Common myeloid progenitor, CD34-positive (primary cell): ENCODE measurements around the gene PLA2G2A.

ENCODE experiments used
- CTCF ChIA-PET: fragments of 350-600 bp; sonication (Branson Sonifier 250); formaldehyde crosslinking; loops from one replicate; lab custom pipeline; 2021; ENCODE audit warnings: antibody characterized with exemption; lab: Charles Lee
- POLR2A ChIA-PET: fragments of 350-600 bp; sonication (Branson Sonifier 250); formaldehyde crosslinking; loops from one replicate; lab custom pipeline; 2021; ENCODE audit warnings: antibody characterized with exemption; lab: Charles Lee
- DNase-seq, 3 donors: peaks; one replicate each; pipeline versions ENCODE4 v3.0.0 to v3.0.0-alpha.2; 2013
- H3K27ac ChIP-seq, 2 experiments: 1 replicate in 1 of 2; 2 replicates in 1 of 2; pipeline ENCODE4 v1.7.0; 2013; ENCODE audit warnings: inconsistent platforms in 2 of 2, low read length in 2 of 2, mild to moderate bottlenecking in 2 of 2, low read depth in 1 of 2, moderate library complexity in 1 of 2; ENCODE audit not compliant: severe bottlenecking in 2 of 2, insufficient read depth in 1 of 2, poor library complexity in 1 of 2
- H3K27me3 ChIP-seq, 5 experiments: replicated peaks in 2 of 5; 1 replicate in 3 of 5; 2 replicates in 2 of 5; pipeline versions ENCODE4 v1.6.1 to v1.7.0; 2013; ENCODE audit warnings: low read length in 4 of 5, mild to moderate bottlenecking in 2 of 5, moderate library complexity in 2 of 5, inconsistent platforms in 1 of 5; ENCODE audit not compliant: insufficient read depth in 5 of 5, control insufficient read depth in 4 of 5
- H3K36me3 ChIP-seq, 4 experiments: 1 replicate in 2 of 4; 2 replicates in 2 of 4; pipeline versions ENCODE4 v1.6.1 to v1.7.0; 2013; ENCODE audit warnings: low read length in 3 of 4, control low read depth in 1 of 4, mild to moderate bottlenecking in 1 of 4; ENCODE audit not compliant: control insufficient read depth in 4 of 4, insufficient read depth in 4 of 4
- H3K4me1 ChIP-seq, 4 experiments: 1 replicate in 3 of 4; 2 replicates in 1 of 4; pipeline versions ENCODE4 v1.6.1 to v1.7.1; 2013; ENCODE audit warnings: low read length in 3 of 4, mild to moderate bottlenecking in 3 of 4, control low read depth in 1 of 4, inconsistent platforms in 1 of 4, moderate library complexity in 1 of 4; ENCODE audit not compliant: control insufficient read depth in 4 of 4, insufficient read depth in 4 of 4; ENCODE audit errors: control extremely low read depth in 1 of 4
- H3K4me3 ChIP-seq, 7 experiments: 1 replicate in 4 of 7; 2 replicates in 3 of 7; pipeline versions ENCODE4 v1.5.1 to v1.7.0; 2013; ENCODE audit warnings: mild to moderate bottlenecking in 7 of 7, low read length in 6 of 7, moderate library complexity in 6 of 7, inconsistent platforms in 2 of 7, low read depth in 2 of 7, control low read depth in 1 of 7; ENCODE audit not compliant: insufficient read depth in 4 of 7, control insufficient read depth in 1 of 7; ENCODE audit errors: extremely low read depth in 1 of 7
- H3K9me3 ChIP-seq, 5 experiments: 1 replicate in 4 of 5; 2 replicates in 1 of 5; pipeline versions ENCODE4 v1.6.1 to v1.7.1; 2013; ENCODE audit warnings: low read length in 4 of 5, mild to moderate bottlenecking in 2 of 5, inconsistent platforms in 1 of 5, low read depth in 1 of 5, moderate library complexity in 1 of 5; ENCODE audit not compliant: control insufficient read depth in 4 of 5, insufficient read depth in 2 of 5; ENCODE audit errors: control extremely low read depth in 1 of 5
- WGBS: methylation state at CpG from one replicate; pipeline ENCODE4 v1.1.5; 2013; ENCODE audit not compliant: insufficient coverage; 5-methylcytosine and 5-hydroxymethylcytosine counted together

Gene PLA2G2A

DNA sequence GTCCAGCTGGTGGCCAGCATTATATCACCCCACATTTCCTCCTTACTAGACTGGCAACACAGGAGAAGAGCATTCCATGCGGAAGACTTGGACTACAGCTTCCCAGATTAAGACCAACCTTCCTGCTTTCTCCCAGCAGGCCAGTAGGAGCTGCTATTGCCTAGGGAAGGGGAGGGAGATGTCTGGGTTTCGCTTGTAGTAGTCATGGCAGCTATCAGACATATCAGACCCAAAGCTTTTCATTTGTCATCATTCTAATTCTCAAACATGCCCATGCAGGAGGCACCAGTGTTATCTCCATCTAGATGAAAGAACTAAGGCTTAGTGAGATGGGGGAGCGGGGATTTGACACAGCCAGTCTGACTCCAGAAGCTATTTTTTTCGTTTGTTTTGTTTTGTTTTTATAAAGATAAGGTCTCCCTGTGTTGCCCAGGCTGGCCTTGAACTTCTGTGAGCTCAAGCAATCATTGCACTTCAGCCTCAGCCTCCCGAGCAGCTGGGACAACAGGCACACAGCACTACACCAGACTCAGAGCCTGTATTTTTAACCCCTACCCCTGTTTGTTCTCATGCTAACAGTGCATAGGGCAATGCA lies 4.5 kb downstream of the PLA2G2A start:
- no peak overlapping the region for H3K4me3 ChIP-seq
- WGBS = 53% methylated on average over 1 of the region's 5 CpGs
- no peak overlapping the region for H3K27ac ChIP-seq
- DNase-seq = peak; percentile 30 to 69 (median 63)
- no peaks in the 10 kb centered on the region for H3K36me3 ChIP-seq
- ChIA-PET POLR2A (interaction anchor here (0.5 kb wide), 1 partner anchor 179 kb away, joined by 3 read pairs; no protein-coding TSS in a partner anchor), CTCF (interaction anchor here (0.6 to 1.7 kb wide), 3 partner anchors 177 to 218 kb away, joined by 3 to 4 read pairs (median 3); no protein-coding TSS in a partner anchor)
- no peaks in the 10 kb centered on the region for H3K4me1 ChIP-seq
- peaks cover 0 to 20% (median 4%) of the 10 kb centered on the region in 5 experiments for H3K27me3 ChIP-seq
- H3K9me3 ChIP-seq = no peaks in the 10 kb centered on the region

DNA sequence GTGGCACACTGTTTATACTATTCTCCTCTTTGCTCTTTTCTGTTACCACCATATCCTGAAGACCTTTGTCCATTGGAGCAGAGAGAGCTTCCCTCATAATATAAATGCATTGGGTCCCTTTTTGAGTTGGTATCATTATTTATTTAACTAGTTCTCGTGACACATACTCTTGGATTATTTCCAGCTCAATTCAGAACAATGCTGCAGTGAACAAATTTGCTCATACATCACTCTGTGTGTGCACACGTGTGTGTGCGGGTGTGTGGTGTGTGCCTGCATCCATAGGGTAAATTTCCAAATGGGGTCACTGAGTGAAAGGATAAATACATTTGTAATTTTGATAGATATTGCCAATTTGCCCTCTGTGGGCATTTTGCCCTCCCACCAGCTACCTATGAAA lies 5.8 kb downstream of the PLA2G2A start:
- WGBS = no CpG with 5 or more reads among the region's 3 CpGs
- Histone ChIP-seq H3K27me3 (peaks cover 0 to 25% (median 4%) of the 10 kb centered on the region in 5 experiments), H3K36me3 (no peaks in the 10 kb centered on the region), H3K4me1 (no peaks in the 10 kb centered on the region), H3K9me3 (no peaks in the 10 kb centered on the region), H3K4me3 (no peak overlapping the region), H3K27ac (no peak overlapping the region)
- no peak for DNase-seq
- CTCF ChIA-PET = interaction anchor here (1.2 kb wide), 1 partner anchor 222 kb away, joined by 4 read pairs; no protein-coding TSS in a partner anchor
- POLR2A ChIA-PET = no interaction called here

GRCh38 chr1:19971664-19972063 lies 7.8 kb downstream of the PLA2G2A start:
- POLR2A ChIA-PET = no interaction called here
- Histone ChIP-seq H3K4me3 (no peak overlapping the region), H3K27ac (no peak overlapping the region), H3K9me3 (no peaks in the 10 kb centered on the region), H3K4me1 (no peaks in the 10 kb centered on the region), H3K36me3 (no peaks in the 10 kb centered on the region), H3K27me3 (peaks cover 0 to 28% (median 9%) of the 10 kb centered on the region in 5 experiments)
- WGBS = 100% methylated on average over 1 of the region's 1 CpG
- DNase-seq = no peak
- CTCF ChIA-PET = no interaction called here

DNA sequence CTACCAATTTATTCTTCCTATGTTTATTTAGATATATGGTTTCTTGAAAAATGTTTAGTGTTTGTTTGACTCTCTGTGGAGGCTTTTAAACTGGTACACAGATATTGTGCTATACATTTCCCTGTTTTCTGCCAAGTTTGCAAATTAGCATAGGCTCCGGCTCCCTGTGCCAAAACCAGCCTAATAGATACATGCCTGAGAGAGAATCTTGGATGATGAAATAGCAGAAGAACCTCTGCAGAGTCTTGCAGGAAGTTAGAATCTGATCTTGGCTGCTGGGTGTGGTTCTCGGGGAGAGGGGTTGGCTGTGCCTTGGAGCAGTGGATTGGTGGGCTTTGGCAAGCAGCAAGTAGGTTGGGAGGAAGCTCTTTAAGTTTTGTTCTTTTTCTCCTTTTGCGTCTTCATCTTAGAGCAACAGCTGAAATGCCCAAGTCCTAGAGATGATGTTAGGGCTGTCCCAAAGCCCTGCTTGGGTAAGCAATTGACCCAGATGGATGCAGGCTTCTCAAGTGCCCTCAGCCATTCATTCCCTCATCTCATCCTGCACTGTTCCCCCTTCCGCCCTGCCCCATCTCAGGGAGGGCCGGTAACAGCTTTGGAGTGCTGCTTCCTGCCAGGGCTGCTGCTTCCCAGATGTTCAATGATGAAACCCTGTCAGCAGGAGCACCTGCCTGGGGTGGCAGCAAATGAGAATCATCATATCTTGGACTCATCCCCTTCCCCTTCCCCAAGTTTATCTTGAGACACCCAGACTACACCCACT lies 9.3 kb downstream of the PLA2G2A start:
- Histone ChIP-seq H3K9me3 (no peaks in the 10 kb centered on the region), H3K27me3 (peaks cover 0 to 23% (median 9%) of the 10 kb centered on the region in 5 experiments), H3K36me3 (no peaks in the 10 kb centered on the region), H3K4me3 (no peak overlapping the region), H3K4me1 (no peaks in the 10 kb centered on the region), H3K27ac (no peak overlapping the region)
- CTCF ChIA-PET = interaction anchor here (1.2 kb wide), 1 partner anchor 115 kb away, joined by 3 read pairs; no protein-coding TSS in a partner anchor
- WGBS = 84% methylated on average over 3 of the region's 5 CpGs
- no peak for DNase-seq
- POLR2A ChIA-PET = no interaction called here

DNA sequence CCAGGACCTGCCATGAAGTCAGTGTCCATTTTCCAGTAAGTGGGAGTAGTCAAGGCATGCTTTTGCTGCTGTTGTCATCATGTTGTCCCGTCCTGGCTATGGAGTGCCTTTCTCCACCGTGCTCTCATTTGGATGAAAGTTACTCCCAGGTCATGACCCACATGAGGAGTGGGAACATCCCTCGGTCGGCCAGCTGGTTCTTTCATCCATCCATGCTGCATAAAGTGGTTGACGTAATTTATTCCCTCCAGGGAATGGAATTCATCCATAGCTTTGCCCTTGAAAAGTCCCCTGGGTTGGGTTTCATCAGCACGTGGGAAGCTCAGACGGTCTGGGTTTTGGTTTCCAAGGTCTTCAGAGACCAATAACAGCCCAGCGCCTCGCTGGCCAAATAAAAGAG lies 11.6 kb downstream of the PLA2G2A start:
- peaks cover 0 to 4% (median 0%) of the 10 kb centered on the region in 5 experiments for H3K9me3 ChIP-seq
- POLR2A ChIA-PET = no interaction called here
- no peak overlapping the region for H3K4me3 ChIP-seq
- no peak overlapping the region for H3K27ac ChIP-seq
- no peak for DNase-seq
- CTCF ChIA-PET = interaction anchor here (1.1 kb wide), 1 partner anchor 9 kb away, joined by 3 read pairs; no protein-coding TSS in a partner anchor
- WGBS = 96% methylated on average over 6 of the region's 9 CpGs
- no peaks in the 10 kb centered on the region for H3K4me1 ChIP-seq
- H3K36me3 ChIP-seq = no peaks in the 10 kb centered on the region
- peaks cover 0 to 28% (median 11%) of the 10 kb centered on the region in 5 experiments for H3K27me3 ChIP-seq

DNA sequence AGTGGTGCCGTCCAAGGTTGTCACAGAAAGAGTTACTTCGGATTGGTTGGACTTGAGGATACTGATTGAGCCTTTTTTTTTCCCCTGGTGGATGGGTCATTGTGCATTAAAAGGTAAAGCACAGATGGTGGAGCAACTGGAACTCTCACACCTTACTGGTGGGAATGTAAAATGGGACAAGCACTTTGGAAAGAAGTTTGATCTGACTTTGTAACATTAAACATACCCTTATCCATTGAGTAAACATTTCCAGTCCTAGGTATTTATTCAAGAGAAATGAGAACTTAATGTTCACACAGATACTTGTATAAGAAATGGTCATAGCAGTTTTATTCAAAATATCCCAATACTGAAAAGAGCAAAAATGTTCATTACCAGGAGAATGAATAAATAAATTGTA lies 14.9 kb downstream of the PLA2G2A start:
- ChIA-PET POLR2A (no interaction called here), CTCF (no interaction called here)
- no peak overlapping the region for H3K4me3 ChIP-seq
- no peak for DNase-seq
- H3K9me3 ChIP-seq = peaks cover 0 to 4% (median 0%) of the 10 kb centered on the region in 5 experiments
- H3K4me1 ChIP-seq = no peaks in the 10 kb centered on the region
- no peaks in the 10 kb centered on the region for H3K36me3 ChIP-seq
- no peak overlapping the region for H3K27ac ChIP-seq
- H3K27me3 ChIP-seq = peaks cover 0 to 29% (median 13%) of the 10 kb centered on the region in 5 experiments
- 42% methylated on average over 2 of the region's 2 CpGs for WGBS

GRCh38 chr1:19963636-19964035 lies 15.8 kb downstream of the PLA2G2A start:
- DNase-seq = no peak
- Histone ChIP-seq H3K4me3 (no peak overlapping the region), H3K4me1 (no peaks in the 10 kb centered on the region), H3K36me3 (no peaks in the 10 kb centered on the region), H3K27ac (no peak overlapping the region), H3K27me3 (peaks cover 0 to 25% (median 10%) of the 10 kb centered on the region in 5 experiments), H3K9me3 (peaks cover 0 to 4% (median 0%) of the 10 kb centered on the region in 5 experiments)
- 92% methylated on average over 2 of the region's 4 CpGs for WGBS
- ChIA-PET CTCF (no interaction called here), POLR2A (no interaction called here)
